ENCODE results near the gene RASSF10. TPM values are rescaled to one million over a fixed set of nuclear protein-coding genes. Genes with fewer than 3 reads are reported as not detected.

Gene RASSF10
- under 1 TPM; 0.19 to 0.90 TPM for total RNA-seq
- long read RNA-seq, donor 1 = 0 reads
- long read RNA-seq, donor 2 = 0 reads

DNA sequence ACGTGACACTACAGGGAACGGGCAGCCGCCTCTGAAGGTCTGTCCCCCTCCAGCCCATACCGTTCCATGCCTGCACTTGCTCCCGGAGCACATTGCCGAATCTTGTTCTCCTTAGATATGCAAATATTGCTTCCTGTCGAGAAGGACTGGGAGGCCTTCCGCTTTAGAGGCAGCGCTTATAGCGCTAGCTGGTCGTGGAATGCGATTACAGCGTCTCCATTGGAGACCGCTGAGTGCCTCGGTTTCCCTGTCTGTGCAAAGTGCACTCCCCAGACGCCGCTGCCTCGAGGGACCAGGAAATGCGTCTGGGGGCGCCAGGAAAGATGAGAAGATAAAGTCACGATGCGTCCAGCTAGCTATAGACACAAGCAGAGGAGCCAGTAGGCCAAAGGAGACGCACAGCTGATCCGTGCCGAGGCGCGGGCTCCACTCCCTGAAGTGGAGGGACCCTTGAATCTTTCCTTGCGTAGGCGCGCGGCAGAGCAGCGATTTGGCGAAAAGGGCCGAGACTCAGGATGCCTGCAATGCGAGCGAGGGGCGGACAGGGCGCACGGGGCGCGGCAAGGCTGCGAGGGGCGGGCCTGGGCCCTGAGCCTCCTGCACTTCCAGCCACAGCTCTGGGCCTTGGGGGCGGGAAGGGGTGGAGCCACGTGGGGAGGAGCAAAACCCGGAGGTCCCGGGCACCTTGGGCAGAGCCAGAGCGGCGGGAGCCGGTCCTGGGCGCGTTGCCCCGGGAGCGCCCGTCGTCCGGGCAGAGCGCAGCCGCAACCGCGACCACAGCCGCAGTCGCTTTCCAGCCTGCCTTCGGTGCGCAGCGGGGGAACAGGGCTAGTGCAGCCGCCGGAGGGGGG, at the start of gene RASSF10:
RASSF10 (plus strand) TSS at position 692 of the 851 bp plus-strand sequence. CDS start 261 bp downstream, outside the sequence.
- intact Hi-C loops (cut with DNase I) = no loop called here
- DNase-seq (ENCODE audit: low spot score) = peak; percentile 82

DNA sequence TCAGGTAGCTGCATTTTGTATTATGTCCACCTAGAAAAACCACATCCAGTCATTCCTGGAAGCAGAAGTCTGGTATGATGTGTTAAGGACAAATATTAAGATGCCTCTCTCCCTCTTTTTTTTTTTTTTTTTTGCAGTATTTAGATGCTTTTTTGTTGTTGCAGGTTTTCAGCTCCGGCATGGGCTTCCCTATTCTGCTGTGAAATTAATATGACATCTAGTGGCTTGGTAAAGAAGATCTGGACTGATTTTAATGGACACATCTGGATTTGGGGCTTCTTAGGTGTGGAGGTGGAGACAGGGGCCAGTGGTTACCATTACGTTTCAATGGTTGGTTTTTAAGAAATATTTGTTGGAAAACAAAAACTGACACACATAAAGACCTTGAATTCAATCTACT, 47.5 kb upstream of the RASSF10 start:
- DNase-seq (ENCODE audit: low spot score) = no peak
- intact Hi-C loops (cut with DNase I) = loop anchor here (5.0 to 10.0 kb wide), 2 partner anchors 381 to 383 kb away; no protein-coding TSS in a partner anchor

DNA sequence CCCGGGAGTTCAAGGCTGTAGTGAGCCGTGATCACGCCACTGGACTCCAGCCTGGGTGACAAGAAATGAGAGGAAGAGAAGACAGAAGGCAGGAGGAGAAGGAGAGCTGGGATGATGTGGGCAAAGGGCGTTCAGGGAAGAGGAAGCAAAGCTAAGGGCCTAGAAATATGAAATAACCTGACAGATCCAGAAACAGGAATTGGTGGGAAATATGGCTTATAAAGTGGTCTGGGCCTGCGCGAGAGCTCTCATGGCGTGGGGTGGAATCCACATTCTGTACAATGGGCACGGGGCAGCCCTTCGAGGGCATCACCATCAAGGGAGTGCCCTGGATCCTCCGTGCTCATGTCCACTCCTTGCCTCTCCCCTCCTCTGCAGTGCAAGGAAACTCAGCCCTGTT, 46.8 kb upstream of the RASSF10 start:
- intact Hi-C loops (cut with DNase I) = loop anchor here (5.0 to 10.0 kb wide), 2 partner anchors 380 to 382 kb away; no protein-coding TSS in a partner anchor

DNA sequence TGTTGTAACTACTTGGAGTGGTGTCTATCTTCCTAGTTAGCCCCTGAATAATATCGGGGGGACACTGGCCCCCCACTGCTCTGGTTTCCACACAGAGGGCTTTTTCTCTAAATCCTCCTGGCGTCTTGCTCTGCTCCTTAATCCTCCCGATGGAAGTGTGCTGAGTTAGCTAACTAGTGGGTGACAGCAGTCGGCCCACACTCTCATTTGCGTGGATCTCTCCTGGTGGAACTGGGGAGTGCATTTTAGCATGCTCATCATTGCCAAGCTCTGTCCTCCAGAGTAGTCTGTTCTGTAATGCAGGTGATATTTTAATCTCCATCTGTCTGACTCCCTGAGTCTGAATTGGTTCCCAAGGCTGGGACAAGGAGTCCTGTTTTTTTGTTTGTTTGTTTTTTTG, 46.1 kb upstream of the RASSF10 start:
- DNase-seq (ENCODE audit: low spot score) = no peak
- intact Hi-C loops (cut with DNase I) = loop anchor here (5.0 to 10.0 kb wide), 2 partner anchors 379 to 382 kb away; no protein-coding TSS in a partner anchor

More for the DNA sequence above, 46.8 kb upstream of the RASSF10 start:
- no peak for DNase-seq (ENCODE audit: low spot score)

DNA sequence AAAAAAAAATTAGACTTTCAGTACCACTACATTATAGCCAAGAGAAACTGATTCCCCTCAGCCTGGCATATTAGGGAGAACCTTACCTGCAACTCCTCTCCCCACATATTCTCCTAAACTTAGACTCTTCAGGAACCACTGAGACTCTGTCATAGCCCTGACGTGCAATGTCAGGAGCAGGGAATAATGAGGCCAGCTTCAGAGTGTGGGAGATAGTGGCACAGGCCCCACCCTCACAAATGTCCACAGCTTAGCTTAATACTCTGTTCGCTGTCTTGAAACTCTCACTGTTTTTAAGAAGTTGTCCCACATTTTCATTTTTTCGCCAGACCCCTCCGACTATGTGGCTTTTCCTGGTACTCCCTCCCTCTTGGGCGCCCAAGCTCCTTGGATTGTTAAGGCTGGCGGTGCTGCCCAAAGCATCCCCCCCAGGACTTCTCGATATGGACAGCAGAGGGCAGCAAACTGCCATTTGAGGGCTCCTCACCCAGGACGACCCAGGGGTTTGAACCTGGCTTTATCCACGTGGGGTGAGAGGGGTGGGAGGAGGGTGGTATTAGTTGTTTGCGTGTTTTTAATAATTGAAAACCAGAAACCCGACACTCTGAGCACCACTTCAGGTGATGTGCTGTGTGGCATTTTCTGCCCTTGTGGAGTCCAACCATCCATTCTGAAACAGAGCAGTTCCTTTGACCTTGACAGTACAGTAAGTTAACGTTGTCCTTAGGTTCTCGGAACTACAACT, 45.2 kb upstream of the RASSF10 start:
- intact Hi-C loops (cut with DNase I) = loop anchor here (5.0 to 10.0 kb wide), 2 partner anchors 378 to 381 kb away; no protein-coding TSS in a partner anchor
- DNase-seq (ENCODE audit: low spot score) = peak; percentile 83

DNA sequence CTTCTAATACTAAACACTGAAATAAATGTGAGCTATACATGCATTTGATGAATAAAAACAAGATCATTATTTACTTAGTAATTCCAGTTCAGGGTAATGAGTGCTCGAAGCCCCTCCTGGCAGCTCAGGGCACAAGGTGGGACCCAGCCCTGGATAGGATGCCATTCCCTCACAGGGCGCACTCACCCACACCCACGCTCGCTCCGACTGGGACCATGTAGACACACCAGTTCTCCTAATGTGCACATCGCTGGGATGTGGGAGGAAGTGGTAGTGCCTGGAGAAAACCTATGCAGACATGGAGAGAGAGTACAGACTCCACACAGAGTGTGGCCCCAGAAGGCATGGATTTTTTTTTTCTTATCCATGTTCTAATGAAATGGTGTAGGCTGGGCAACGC, 44.5 kb upstream of the RASSF10 start:
- no peak for DNase-seq (ENCODE audit: low spot score)
- intact Hi-C loops (cut with DNase I) = loop anchor here (5.0 to 10.0 kb wide), 2 partner anchors 378 to 380 kb away; no protein-coding TSS in a partner anchor

DNA sequence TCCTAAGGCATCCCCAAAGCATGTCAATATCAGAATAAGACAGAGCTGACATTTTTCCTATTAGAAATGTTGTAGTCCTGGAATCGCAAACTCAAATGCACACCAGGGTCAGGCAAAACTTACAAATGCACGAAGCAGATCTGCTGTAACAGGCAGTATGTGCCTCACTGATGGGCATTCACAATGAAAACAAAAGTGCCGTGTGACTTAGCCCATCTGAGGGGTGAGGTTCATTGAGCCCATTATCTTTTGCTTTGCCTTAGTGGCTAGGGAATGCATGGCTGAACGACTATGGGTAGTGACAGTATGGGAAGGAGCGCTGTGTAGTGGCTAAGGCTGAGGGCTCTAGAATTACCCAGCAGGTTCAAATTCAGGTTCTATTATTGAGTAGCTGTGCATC, 43.1 kb upstream of the RASSF10 start:
- intact Hi-C loops (cut with DNase I) = loop anchor here in 1 of 2 donors (10.0 kb wide), 1 partner anchor 379 kb away; no protein-coding TSS in a partner anchor
- no peak for DNase-seq (ENCODE audit: low spot score)

DNA sequence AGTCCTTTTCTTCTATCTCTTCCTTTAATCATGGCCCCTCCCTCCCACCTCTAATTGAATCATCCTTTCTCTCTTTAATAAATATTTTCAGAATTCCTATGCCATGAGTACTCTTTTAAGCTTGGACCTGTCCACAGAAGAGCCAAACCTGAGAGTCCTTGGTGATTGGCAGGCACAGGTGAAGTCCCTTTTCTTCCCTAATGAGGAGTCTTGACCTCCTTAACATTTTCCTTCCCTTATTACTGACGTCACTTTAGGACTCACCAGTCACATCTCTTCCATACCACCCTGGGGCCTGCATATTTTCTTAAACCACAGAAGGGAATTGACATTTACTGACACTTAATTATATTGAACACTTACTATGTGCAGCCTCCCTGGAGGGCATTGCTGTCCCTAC, 41.0 kb upstream of the RASSF10 start:
- DNase-seq (ENCODE audit: low spot score) = no peak
- intact Hi-C loops (cut with DNase I) = loop anchor here in 1 of 2 donors (10.0 kb wide), 1 partner anchor 377 kb away; no protein-coding TSS in a partner anchor

DNA sequence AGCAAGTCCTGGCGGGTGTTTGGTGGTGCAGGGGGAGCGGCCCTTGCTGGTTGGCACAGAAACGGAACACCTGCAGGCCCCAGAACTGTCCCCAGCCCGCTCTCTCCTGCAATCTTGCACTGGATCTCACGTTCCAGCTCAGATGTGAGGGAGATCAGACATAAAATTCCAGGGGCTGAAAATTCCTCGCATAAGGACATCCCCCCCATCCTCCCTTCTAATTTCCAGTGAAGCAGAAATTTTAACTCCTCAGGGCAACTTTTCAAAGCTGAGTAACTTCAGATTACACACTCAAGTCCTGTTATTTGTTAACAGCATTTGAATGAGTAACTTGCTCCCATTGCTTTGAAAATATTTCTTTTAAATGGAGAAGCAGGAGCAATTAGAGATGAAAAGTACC, 40.3 kb upstream of the RASSF10 start:
- intact Hi-C loops (cut with DNase I) = loop anchor here in 1 of 2 donors (10.0 kb wide), 1 partner anchor 376 kb away; no protein-coding TSS in a partner anchor
- no peak for DNase-seq (ENCODE audit: low spot score)

DNA sequence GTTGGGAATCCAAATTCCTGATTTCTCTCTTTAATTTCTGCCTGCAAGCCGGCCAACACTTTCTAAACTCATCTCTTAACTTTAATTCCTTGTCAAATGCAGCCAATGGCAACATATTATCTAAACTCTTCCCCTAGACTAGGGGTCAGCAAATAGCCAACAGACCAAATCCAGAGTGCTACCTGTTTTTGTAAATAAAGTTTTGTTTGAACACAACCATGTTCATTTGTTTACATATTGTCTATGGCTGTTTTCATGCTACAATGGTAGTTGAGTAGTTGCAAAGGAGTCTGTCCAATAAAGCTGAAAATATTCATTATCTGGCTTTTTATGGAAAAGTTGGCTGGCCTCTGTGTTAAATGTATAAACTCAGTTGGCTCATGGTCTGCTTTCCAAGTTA, 37.2 kb upstream of the RASSF10 start:
- DNase-seq (ENCODE audit: low spot score) = no peak
- intact Hi-C loops (cut with DNase I) = no loop called here

DNA sequence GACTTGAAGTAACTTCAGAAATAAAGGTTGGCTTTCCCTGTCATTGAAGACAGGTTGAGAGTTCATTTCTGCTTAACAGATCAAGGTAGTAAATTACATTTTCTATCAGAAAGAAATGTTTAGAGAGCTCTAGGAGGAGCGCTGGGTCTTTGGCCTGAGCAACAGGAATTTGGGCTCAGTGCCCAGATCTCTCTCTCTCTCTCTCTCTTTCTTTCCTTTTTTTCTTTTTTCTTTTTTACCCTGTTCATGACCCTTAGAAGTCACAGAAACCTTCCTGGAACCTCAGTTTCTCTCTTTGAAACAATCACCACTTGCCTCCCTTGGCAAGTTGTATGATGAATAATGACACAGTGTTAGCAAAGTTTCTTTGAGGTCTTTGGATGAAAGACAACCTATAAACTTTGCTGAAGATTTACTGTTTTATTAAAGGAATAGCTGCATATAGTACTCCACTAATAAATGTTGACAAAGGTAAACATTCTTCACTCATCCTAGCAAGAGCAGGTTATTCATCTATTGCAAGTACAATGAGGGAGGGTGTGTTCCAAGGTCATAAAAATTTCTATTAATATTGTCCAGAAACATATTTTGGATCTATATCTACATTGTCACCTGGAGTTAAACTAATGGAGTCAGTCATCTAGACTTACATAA, 35.5 kb upstream of the RASSF10 start:
- intact Hi-C loops (cut with DNase I) = no loop called here

DNA sequence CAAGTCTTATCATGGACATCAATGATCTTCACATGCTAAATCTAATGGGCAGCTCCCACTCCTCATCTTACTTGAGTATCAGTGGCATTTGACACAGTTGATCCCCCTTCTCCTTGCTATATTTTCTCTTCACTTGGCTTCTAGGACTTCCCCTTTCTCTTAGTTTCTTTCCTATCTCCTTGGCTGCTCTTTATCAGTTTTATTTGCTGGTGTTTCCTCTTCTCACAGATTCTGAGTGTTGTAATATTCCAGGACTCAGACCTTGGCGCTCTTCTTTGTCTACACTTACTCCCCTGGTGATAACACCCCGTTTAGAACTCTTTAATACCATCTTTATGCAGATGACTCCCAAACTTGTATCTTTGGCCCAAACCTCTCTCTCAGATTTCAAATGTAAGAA, 33.9 kb upstream of the RASSF10 start:
- DNase-seq (ENCODE audit: low spot score) = no peak
- intact Hi-C loops (cut with DNase I) = no loop called here

More for the DNA sequence above, 35.5 kb upstream of the RASSF10 start:
- no peak for DNase-seq (ENCODE audit: low spot score)

DNA sequence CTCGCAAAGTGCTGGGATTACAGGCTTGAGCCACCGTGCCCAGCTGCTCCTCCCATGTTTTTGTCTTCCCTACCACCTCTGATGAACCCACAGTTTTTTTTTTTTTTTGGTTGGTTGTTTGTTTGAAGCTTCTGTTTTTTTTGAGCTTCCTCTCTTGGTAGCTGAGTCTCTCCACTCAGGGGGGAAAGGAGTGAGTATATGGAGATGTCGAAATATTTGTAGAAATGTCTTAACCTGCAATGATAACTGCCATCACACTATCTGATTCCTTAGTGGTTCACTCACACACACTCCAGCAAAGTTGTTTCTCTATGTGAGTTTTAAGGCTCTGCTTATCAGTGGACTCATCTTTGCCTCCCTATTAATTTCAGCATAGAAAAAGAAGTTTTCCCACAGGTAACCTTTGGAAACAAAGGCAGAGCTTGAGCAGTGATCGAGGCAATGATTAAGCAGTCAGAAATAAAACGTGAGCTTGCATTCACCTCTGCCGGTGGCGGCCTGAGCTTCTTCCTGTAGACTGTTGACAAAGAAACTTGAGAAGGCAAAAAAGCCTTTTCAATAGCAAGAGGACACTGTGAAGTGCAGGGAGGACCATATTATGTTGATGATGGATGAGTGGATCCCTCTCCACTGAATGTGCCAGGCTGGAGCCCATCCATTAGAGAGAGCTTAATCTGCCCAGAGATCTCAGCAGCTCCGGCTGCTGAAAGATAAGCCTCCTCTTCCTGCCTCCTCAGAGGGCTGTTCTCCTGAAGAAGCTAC, 29.0 kb upstream of the RASSF10 start:
- intact Hi-C loops (cut with DNase I) = no loop called here
- no peak for DNase-seq (ENCODE audit: low spot score)

DNA sequence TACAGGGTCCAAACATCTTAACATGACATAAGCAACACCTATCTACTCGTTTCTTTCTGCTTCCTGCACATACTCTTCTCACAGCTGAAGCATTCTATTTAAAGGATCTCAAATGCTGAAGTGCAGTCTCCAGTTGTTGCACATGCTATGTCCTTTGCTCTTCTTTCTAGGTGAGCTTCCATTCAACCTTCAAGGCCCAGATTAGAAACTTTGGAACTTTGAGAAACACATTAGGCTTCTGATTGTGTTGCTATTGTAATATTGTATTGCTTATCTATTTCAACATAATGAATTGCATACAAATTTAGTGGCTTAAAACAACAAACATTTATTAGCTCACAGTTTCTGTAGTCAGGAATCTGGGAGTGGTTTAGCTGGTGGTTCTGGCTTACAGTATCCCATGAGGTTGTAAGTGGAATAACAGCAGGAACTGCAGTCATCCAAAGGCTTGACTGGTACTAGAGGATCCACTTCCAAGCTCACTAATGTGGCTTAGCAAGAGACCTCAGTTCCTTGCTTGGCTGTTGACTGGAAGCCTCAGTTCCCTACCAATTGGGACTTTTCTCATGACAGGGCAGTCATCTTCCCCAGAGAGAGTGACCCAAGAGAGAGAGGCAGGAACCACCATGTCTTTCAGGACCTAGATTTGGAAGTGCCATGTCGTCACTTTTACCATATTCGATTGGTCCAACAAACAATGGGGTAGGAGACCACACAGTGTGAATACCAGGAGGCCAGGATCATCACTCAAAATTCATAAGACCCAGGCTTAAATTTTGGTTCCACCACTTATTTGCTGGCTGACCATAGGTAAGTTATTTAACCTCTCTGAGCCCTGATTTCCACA, 27.2 kb upstream of the RASSF10 start:
- no peak for DNase-seq (ENCODE audit: low spot score)
- intact Hi-C loops (cut with DNase I) = no loop called here

DNA sequence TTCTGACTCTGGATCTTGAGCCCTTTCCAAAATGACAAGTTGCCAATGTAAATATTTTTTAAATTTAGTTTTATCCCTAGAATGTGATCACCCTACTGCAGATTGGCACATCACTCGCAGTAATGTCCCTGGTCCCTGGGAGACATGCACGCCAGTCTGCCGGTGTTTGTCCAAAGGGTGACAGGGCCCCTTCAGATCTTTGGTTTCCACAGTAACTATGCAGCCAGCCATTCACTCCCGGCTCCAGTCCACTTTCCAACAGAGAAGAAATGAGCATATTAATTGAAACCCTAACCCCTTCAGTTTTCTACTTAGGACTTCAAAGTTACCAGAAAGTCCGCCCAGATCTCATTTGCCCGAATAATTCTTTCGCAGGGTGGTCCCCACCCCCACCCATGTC, 25.8 kb upstream of the RASSF10 start:
- DNase-seq (ENCODE audit: low spot score) = no peak

DNA sequence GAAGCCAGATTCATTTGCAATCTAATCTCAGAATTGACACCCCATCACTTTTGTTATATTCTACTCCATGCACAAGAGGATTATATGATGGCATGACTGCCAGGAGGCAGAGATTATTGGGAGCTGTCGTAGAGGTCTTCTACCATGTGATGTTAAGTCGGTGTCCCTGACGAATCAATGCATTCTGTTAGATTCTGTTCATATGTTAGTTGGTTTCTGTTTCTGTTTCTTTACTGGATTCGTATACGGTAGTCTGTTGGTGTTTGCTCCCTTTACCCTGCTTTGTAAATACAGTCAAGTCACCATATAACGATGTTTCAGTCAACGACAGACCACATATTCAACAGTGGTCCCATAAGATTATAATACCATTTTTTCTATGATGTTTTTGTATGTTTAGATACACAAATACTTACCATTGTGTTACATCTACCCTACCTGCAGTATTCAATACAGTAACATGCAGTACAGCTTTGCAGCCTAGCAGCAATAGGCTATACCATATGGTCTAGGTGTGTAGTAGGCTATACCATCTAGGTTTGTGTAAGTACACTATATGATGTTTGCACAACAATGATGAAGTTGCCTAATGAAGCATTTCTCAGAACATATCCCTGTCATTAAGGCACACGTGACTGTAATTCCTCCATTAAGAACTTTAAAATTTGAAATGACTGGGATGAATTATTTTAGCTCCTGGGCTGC, 22.8 kb upstream of the RASSF10 start:
- intact Hi-C loops (cut with DNase I) = no loop called here
- no peak for DNase-seq (ENCODE audit: low spot score)

More for the DNA sequence above, 25.8 kb upstream of the RASSF10 start:
- intact Hi-C loops (cut with DNase I) = no loop called here
